RKO (cell line): ENCODE results near the gene FHIT.

ENCODE experiments used
- DNase-seq: peaks from one replicate; pipeline ENCODE4 v3.0.0-alpha.2; 2016; ENCODE audit warnings: low spot score

Gene FHIT

DNA sequence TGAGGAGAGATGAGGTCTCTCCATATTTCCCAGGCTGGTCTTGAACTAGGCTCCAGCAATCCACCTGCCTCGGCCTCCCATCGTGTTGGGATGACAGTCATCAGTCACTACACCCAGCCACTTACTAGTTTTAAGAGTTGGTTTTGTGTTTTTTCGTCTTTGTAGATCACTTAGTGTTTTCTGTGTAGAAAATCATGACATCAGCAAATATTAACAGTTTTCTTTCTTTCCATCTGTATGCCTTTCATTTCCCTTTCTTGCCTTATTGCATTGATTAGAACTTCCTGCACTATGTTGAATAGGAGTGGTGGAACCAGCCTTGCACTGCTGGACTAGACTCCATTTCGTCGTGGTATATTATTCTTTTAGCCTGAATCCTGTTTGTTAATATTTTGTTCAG lies 415.5 kb downstream of the FHIT start:
- no peak for DNase-seq

DNA sequence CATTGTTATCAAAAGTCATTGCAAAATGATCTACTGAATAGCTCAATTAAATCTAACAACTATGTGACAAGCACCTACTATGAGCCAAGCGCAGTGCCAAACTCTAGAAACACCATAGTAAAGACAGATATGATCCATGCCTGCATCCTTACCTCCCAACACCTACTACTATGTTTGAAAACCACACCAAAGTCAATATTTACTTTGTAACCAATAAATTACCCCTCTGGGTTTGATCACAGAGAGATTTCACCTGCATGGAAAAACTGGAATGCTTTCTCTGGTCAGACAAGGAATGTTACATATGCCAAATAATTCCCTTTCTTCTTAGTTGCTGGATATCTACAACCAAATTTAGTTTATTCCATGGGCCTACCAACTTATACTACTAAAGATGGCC lies 422.2 kb downstream of the FHIT start:
- no peak for DNase-seq

DNA sequence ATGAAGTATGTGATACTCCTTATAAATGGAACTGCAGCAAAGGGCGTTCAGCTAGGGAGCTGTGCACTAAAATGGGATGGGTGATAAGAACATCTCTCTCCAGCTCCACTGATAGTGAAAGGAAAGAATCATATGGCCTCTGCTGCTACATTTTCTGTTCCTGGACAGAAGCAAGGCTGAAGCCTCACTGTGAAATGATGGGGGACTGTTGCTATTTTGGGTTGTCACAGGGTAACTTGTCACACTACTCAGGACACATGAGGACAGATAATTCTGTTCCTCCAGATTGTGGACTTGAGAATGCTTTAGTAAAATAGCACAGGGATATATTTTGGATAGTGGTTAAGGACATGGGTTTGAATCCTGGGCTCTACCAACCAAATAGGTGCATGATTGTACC lies 423.6 kb downstream of the FHIT start:
- DNase-seq, result no peak

DNA sequence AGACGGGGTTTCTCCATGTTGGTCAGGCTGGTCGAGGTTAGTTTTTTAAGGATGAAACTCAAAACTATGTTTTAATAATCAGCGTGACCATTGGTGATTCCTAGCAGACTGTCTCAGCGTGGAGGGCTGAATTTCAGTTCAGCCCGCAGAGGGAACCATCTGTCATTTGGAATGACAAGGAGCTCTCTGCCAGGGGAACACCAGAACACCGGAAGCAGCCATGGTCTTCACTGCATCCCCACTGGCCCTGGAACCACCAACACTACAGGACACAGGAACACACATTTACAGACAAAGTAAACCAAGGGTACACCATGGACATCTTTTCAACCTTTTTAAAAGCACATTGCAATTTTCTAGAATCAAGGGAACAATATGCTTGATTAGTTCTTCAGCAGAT lies 424.7 kb downstream of the FHIT start:
- DNase-seq, result no peak

DNA sequence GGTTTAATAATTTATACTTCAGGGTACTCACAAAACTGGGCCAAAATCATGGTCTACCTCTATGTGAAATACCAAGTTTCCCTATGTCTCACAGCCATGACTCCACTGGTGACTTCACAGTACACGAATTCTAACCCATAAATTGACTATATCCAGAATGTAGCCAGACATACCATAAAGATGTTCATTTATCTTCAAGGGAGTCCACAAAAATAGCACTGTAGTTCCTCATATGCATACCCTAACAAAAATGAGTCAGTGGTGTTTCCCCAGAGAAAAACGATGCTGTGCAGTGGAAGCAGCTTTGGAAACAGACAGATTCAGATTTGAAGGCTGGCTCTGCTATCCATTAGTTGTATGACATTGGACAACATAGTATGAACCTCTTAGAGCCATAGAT lies 438.8 kb downstream of the FHIT start:
- no peak for DNase-seq

DNA sequence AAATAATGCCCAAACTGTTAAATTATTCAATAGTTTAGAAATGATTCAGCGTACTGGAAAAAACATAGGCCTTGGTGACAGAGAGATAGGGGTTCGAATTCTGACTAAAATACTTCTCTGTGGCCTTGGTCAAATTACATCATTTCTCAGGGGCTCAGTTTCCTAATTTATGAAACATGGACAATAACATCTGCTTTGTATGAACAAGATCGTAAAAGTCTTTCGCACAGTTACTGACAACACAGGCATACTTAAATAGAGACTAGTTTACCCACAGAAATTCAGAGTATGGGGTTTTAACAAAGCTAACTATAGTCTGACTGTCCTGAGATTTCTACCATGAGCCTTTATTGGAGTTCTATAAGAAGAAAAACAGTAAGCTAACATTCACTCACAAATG lies 440.4 kb downstream of the FHIT start:
- no peak for DNase-seq

DNA sequence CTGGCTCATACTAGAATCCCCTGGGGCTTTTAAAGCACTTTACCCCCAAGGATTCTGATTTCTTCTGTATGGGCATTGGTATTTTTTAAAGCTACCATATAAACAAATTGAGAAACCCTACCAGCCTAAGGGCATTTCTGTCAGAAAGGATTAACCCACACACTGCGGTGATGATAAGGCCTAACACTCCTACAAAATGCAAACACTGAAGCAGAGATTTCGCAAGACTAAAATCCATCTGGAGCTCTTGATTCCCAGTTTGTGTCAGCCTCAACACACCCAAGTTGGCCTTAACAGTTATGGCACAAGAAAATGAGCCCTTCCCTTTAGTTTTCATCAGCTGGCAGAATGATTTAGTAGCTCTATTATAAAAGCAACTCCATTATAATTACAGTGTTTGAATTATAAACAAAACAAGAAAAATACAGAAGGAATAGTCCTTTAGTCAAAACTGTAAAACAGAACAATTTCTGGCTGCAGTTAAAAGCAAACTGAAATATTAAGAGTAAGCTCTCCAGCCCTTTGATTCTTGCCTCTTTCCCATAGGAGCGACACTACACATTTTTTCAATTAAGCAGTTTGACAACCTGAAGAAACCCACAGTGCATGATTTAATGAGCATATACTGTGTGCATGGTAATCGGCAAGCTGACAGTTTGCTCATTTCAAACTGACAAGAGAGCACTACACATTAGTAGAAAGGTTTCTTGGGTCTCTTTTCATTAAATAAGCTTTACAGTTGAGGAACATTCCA lies 441.2 kb downstream of the FHIT start:
- no peak for DNase-seq

DNA sequence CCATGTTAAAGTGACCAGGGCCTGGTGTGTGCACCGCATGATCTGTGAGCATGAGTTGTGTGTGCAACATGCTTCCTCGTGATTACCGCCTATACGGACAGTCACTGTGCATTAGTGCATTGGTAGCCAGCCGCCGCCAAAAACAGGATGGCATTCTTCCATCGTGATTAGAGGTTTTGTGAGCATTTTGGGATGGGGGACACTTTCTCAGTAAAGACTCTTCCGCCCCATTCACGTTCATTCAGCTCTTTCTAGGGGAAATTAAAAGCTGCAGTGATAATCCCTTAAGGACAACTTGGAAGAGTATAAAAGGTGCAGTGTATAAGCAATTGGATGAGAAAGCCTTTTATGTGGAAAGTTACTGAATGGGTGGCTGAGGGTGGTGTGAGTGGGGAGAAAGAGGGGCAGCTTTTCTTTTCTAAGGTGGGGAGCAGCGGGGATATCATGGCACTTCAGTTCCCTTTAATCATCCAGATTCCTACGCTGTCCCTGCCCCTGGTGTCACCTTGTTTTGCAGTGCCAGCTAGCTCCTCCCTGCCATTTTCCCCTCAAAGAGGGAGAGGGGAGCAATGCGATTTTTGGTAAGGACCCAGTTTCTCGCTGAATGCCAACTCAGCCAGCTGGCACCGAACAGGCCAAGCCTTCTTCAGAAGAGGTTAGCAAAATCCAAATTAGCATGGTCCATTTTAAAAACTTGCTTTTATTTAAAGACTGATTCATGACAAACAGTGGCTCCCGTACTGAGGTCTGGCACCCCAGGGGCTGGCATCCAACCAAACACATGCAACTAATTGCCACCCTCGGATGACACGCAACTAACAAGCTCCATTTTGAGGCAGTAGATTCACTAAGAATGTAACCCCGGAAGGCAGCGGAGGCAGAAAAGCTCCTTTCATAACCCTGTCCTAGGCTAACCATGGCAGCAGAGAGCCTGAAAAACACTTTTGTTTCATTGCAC lies 447.8 kb downstream of the FHIT start:
- DNase-seq, result no peak

DNA sequence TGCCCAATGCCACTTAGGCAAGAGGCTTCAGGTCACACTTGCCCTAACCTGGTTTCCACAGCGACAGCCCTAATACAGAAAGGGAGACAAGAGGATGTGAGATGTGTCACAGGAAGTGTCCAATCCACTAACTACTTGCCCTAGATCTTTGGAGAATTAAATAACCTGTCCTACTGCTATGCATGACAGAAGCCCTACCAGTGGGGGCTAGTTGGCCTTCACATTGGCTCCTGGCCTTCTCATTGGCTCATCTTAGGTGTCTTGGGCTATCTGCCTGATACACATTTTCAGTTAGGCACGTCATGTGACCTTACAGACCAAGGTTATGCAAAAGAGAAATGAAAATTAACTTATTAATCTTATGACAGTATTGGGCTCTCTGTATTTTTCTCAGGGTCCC lies 449.9 kb downstream of the FHIT start:
- DNase-seq, result no peak

DNA sequence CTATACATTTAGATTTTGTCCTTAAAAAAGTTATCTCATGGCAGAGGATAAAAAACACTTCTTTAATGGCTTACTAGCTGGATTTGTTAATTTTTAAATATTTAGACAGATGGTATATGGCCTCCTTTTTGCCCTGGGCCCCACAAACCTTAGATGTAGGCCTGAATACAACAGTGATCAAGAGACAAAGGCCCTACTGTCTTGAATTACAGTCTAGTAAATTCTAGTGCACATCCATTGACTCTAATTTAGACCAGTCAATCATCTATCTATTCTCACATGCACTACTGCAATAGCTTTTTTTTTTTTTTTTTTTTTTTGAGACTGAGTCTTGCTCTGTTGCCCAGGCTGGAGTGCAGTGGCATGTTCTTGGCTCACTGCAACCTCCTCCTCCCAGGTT lies 452.8 kb downstream of the FHIT start:
- no peak for DNase-seq

DNA sequence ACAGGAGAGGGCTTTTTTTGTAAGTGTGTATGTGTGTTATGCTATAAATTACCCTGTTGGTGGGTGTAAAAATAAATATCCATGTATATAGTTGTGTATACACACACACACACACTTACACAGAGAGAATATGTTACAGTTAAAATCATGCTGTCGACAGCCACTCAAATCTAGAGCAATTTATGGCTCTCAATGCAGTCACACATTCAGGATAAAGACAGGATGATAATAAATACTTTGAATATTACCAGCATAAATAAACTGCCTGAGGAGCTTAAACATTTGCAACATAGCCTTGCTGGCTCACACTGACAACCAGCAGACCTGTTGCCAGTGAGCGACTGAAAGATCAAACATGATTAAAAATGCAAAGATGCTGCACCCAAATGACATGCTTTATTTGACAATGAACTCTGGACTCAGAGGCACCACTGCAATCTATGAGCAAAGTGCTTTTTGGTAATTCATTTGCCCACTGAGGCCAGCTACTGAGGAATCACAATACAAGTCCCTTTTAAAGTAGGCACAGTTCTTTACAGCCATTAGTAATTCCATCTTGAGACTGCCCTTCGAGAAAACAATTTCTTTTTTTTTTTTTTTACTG lies 458.9 kb downstream of the FHIT start:
- no peak for DNase-seq

DNA sequence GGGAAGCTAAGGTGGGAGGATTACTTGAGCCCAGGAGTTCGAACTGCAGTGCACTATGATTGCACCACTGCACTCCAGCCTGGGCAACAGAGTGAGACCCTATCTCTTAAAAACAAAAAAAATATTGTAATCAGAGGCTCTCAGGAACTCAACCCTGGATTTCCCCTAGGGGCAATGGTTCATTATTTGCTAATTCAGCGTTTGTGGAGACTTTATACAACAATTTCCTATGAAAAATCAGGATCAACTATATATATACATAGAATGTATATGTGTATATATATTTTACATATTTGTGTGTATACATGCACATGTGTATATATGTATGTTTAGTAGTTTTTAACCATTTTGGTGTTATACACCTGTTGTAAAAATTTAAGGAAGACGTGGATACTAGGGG lies 463.1 kb downstream of the FHIT start:
- DNase-seq, result no peak

DNA sequence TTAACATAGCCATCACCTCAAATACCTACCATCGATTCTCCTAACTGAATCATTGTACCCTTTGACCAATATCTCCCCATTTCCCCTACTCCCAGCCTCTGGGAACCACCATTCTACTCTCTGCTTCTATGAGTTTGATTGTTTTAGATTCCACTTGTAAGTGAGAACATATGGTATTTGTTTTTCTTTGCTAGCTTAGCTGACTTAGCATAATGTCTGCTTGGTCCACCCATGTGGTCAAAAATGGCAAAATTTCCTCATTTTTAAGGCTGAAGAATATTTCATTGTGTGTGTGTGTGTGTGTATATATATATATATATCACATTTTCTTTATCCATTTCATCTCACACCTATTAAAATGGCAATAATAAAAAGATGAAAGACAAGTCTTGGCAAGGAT lies 469.3 kb downstream of the FHIT start:
- DNase-seq, result no peak

DNA sequence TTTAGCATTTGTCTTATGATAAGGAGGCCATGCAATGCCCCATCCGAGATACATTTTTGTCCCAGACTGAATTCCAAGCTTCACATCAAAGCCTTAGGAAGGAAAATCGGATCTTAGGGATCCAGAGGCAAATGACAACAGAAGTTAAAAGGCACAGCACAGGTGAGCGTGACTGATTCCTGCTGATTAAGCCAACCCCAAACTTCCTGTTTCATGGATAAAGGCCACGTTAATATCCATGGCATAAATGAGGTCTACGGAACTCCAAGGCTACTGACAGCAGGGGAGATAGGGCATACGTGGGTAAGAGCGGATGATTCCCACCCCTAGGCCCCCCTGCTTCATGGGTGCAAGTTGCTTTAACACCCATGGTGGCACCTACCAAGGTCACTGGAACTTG lies 471.6 kb downstream of the FHIT start:
- no peak for DNase-seq

DNA sequence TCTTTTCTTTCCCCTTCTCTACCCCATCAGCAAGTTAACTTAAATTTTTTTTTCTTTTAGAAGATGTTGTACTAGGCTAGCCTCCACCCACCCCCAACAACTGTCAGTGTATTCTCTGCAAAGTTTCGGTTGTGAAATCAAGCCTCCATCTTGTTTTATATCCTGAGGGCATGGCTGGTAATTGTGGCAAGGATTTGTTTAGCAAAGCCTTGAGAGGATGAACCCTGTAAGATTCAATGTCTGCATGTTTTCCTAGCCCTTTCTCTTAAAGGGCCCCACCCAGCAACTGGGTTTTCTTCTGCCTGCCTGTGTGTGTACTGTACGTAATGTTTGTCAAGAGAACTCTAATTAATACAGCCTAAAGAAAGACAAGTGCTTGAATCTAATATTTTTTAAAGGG lies 475.3 kb downstream of the FHIT start:
- no peak for DNase-seq

DNA sequence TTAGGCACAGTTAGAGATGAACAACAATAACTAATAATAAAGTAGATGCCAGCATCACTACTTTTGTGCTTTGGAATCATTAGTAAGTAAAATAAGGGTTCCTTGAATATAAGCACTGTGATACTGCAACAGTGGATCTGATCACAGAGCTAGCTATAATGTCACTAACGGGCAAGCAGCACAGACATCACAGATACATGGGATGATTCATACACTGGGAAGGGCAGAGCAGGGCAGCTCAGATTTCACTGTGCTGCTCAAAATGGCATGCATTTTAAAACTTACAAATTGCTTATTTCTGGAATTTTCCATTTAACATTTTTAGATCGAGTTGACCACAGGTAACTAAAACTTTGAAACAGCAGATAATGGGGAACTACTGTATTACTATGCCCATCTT lies 476.6 kb downstream of the FHIT start:
- DNase-seq, result no peak

DNA sequence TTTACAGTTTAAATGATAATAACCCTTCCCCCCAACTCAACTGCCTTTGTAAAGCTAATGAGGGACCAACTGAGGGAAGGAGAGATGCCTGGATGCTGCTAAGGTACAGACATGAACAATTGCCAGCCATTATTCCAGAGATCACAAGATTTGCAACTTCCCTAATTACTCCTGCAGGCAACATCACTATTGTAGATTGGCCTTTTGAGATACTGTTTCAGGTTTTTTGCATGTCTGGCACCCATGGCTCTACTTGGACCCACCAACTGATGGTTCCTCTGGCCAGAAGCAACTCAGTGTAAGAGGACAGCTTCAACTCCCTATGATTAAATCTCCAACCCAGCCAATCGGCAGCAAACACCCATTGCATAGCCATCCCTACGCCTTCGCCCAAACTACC lies 478.7 kb downstream of the FHIT start:
- DNase-seq, result no peak

DNA sequence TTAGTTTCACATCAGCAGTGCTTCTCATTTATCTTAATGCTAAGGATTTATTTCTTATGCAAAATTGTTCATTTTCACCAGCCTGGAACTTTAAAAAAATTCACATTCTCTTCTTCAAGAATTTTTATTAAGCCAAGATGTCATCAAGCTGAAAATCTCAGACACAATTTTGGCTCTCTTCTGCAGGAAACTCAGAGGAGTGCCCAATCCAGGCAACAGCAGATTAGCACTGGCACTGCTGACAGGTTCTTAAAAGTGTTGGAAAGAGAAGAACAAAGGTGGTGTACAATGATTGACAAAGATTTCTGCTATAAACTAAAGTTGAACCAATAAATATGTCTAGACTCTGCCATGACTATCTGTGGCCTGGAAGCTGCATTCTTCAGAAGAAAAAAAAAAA lies 479.5 kb downstream of the FHIT start:
- DNase-seq, result no peak

DNA sequence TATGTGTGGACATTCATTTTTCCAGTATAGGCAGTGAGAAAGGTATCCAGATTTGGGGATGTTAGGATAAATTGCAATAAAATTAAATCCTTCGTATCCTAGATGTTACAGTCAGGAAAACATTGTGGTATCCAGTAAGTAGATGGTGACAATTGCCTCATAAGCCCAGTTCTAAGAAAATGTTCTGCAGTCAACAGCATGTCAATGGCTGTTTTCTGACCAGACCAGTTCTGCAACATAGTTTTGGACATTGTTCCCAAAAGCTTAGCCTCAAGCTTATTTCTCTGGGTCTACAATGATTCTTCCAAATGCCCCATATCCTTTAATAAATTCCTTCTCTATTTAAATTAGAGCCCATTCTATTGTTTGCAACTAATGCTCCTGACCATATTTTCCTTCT lies 480.7 kb downstream of the FHIT start:
- DNase-seq, result no peak

DNA sequence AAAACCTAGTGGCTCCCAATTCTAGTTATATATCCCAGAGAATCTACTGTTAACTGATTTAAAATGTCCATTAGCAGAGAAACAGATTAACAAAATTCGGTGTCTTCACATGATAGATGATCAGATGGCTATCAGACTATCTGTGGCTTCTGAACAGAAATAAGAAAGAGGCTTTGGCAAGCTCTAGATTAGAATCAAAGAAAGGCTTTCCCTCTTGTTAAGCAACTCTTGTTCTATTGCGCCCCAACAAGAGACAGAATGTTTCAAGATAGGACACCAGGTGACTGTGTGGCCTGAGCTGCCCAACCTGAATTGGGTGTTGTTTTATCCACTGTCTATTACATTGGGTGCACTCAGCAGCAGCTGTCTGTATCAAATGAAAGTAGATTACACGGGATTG lies 483.7 kb downstream of the FHIT start:
- no peak for DNase-seq

DNA sequence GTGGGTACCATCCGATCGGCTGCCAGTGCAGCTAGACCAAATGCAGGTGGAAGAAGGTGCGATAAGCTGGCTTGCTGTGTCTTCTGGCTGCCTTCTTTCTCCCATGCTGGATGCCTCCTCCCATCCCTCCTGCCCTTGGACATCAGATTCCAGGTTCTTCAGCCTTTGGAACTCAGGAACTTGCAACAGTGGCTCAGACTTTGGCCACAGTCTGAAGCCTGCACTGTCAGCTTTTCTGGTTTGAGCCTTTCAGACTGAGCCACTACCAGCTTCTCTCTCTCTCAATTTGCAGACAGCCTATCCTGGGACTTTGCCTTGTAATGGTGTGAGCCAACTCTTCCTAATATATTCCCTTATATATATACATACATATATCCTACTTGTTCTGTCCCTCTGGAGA lies 485.5 kb downstream of the FHIT start:
- no peak for DNase-seq

DNA sequence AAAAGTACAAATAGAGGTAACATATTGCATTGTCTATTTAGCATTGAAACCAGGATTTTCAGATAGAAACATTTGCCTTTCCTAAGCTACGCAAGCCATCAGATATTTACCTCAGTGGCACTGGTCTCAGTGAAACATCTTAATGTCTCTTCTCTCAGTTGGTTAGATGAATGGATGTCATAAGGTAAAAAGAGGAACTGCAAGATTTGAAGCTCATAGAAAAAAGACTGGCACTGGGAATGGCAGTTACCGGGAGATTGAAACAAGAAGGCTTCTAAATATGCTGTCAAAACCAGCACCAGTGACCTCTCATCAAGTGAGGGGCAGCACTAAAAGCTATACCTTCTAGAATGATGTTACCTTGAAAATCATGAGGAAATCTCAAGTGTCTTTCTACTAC lies 486.4 kb downstream of the FHIT start:
- DNase-seq, result no peak

DNA sequence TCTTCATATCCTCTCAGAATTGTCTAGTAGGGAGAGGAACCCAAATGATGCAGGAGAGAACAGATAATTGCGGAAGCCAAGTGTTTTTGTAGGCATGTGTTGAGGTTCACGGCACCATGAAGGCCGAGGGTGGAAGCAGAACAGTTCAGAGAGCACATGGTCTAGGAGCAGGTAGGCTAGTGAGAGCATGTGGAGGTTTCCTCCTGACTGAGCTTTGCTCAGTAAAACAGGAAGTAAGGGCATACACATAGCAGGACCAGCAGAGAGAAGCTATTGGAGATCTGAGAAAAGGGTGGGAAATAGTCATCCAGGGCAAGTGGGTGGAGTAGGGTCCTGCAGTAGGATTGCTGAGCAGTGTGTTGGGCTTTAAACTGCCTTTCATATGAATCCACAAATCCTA lies 491.1 kb downstream of the FHIT start:
- no peak for DNase-seq
